Neural progenitor cell (in vitro differentiated cells): ENCODE measurements around the gene SCFD2.

Source experiments
- CTCF ChIP-seq: fragments of 200-600 bp; sonication (generic); IDR thresholded peaks from 2 replicates; pipeline ENCODE4 v1.5.1; 2017; ENCODE audit warnings: antibody characterized with exemption, mild to moderate bottlenecking
- EZH2 ChIP-seq: fragments of 200-600 bp; sonication (generic); IDR thresholded peaks from 2 replicates; pipeline ENCODE4 v1.6.1; 2017; ENCODE audit warnings: antibody characterized with exemption, mild to moderate bottlenecking, moderate library complexity

- TF ChIP-seq CTCF (no peak), EZH2 (no peak)
Observed at GRCh38 chr4:53023677-53024299, 342.1 kb downstream of the SCFD2 start.
